LNCaP clone FGC (cell line): ENCODE results near the gene ST6GALNAC5.

ENCODE experiments used
- DNase-seq: peaks from one replicate; pipeline ENCODE4 v3.0.0-alpha.2; 2011; ENCODE audit warnings: low read depth
- H3K4me3 ChIP-seq: 2 replicates; pipeline ENCODE4 v1.5.1; 2011; ENCODE audit warnings: mild to moderate bottlenecking, low read depth, low read length, control low read depth
- TF ChIP-seq, protein P1 (sequence below): IDR thresholded peaks from 2 replicates; pipeline ENCODE4 v1.5.1; 2012; ENCODE audit warnings: mild to moderate bottlenecking; ENCODE audit not compliant: control insufficient read depth, insufficient read depth; ENCODE audit errors: extremely low read depth

The ST6GALNAC5 gene

DNA sequence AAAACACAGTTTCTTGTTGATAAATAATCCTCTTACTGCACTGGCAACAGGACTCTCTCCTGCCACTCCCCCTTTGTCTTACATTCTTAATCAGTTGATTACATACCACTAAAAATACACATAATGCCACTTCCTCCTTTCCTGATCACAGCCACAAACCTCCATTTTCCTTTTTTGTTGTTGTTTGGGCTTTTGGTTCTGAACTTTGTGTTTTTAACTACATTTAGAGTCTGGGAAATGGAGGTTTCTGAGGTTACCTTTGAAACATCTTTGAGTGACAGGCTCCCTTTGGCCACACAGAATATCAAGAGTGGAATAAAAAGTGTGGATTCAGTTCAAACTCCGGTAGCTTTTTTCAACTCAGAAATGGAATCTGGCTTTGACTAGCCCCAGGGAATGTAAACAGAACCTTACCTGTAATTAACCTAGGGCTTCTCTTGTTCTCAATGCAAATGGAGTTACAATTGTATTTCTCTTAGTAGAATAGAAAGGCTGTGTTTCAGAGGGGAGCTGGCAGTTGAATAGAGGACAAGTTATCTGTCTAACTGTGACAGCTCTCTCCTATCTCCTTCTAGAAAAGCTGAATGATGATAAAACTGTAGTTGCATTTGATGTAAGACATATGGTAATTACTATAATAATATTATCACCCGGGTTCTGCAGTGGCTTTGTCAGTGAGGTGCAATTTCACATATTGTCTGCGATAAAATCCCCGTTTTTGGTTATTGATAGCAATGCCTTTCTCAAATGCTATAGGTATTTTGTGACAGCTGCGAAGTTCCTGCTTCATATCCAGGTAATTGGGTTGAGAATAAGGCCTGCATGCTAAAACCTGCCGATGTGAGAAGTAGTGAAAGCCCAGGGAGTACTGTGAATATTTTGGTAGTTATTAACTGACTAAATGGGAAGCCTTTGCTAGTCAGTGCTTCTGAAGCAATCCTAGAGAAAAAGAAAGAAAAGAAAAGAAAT is 66.9 kb downstream of the ST6GALNAC5 start:
- TF ChIP-seq, protein P1, sequence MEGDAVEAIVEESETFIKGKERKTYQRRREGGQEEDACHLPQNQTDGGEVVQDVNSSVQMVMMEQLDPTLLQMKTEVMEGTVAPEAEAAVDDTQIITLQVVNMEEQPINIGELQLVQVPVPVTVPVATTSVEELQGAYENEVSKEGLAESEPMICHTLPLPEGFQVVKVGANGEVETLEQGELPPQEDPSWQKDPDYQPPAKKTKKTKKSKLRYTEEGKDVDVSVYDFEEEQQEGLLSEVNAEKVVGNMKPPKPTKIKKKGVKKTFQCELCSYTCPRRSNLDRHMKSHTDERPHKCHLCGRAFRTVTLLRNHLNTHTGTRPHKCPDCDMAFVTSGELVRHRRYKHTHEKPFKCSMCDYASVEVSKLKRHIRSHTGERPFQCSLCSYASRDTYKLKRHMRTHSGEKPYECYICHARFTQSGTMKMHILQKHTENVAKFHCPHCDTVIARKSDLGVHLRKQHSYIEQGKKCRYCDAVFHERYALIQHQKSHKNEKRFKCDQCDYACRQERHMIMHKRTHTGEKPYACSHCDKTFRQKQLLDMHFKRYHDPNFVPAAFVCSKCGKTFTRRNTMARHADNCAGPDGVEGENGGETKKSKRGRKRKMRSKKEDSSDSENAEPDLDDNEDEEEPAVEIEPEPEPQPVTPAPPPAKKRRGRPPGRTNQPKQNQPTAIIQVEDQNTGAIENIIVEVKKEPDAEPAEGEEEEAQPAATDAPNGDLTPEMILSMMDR, result no peak
- no peak overlapping the region for H3K4me3 ChIP-seq
- DNase-seq, result no peak

DNA sequence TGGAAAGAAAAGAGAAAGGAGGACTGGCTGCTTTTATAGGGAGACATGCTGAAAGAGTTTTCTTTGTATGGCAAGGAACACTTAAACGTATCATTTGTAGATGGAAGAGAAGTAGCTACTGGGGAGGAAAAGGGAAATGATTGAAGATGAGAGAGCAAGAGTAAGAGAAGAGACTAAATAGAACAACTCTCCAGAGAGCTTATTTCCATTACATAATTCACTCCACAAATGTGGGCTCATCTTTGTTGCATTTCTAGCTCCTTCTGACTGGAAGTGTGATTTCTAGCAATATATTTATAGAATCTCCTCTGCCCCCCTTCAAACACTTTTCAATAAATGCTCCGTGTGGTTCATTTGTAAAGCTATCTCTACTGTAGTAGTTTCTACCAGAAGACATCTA is 71.0 kb downstream of the ST6GALNAC5 start:
- no peak for DNase-seq
- no peak overlapping the region for H3K4me3 ChIP-seq
- TF ChIP-seq, protein P1, result no peak

DNA sequence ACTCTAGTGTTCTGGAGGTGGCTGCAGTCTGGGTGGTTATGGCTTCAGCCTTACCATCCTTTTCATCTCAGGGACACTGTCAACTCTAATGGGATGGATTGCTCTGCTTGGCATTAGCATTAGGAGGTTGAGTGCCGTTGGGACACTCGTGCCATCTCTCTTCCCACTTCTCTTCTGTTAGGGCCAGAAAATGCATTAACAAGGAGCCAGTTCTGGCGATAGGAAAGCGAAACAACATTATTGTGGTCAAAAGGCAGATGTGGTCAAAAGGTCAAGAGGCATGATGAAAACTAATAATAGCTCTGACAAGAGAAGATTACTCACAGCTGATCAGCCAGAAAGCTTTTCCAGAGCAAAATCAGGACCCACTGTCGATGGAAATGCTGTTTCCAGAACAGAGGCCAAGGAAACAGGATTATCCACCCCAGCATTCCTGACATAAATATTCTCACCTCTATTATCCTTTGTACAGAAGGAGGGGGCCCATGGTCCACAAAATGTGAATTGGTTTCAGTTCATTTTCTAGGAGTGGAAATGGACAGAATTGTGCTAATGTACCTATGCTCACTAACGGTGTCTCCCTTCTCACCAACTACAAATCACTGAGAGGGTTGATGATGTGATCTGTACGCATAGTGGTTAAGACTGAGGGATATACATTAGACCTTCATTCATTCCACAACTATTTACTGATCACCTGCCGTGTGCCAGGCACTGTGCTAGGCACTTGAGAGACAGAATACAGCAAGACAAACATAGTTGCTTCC is 72.0 kb downstream of the ST6GALNAC5 start:
- TF ChIP-seq, protein P1, result no peak
- no peak for DNase-seq
- no peak overlapping the region for H3K4me3 ChIP-seq

DNA sequence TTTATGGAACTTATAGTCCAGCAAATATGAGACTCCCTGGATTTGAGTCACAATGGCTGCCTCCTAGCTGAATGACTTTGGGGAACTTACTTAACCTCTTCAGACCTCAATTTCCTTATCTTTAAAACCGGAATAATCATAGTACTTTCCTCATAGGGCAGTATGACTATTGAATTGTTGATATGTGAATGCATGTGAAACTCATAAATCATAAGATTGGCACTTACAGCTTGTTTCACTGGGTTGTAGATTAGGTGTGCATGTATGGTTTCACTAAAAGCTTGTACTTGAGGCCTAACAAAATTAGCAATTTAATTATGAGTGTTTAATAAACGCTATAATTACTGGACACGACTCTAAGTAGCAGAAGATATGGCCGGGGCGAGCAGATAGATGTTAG is 72.5 kb downstream of the ST6GALNAC5 start:
- TF ChIP-seq, protein P1, result no peak
- H3K4me3 ChIP-seq, result no peak overlapping the region
- DNase-seq, result no peak

DNA sequence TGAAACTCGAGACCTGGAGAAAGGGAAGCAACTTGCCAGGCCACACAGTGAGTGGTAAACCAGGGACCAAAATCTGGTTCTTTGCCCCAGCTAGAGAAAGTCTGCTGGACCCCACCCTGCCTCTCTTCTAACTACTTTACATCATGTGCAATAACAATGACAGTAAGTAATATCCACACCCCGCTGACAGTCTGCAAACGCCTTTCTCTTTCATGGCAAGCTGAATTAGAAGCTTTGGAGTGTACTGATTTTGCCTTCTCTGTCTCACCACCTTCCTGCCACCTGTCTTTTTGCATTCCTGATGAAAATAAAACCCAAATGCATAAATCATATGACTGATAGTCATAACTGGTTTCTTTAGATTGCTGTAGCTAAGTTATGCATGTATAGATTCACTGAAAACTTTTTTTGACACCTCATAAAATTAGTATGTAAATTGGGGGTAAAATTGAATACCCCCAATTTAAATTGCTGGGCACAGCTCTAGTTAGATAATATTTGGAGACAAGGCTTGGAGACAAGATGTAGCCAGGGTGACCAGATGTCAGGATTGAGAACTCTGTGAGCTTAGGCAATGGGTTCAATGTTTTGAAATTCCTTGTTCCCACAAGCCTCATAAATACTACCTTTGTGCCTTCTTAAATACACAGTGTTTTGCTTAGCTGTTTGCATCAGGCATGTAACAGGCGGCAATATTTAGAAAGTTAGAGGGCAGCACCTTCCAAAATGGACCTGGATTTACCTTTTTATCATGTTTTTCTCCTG is 73.5 kb downstream of the ST6GALNAC5 start:
- H3K4me3 ChIP-seq, result no peak overlapping the region
- TF ChIP-seq, protein P1, result no peak
- DNase-seq, result no peak

DNA sequence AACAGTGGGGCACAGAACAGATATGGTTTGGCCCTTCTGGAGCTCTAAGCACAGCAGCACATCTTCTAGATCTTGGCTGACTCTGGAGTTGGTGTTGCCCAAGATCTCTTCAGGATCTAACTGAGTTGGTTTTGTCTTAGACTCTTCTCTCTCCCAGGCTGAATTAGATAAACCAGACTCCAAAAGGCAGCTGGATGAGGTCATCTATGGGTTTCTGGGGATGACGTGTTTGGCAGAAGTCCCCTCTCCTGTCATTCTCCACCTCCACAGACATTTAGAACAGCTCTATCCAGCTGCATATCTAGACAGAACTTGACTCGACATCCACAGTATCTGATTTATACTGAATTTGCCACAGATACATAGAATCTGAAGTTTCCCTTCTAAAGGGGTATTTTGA is 75.3 kb downstream of the ST6GALNAC5 start:
- no peak overlapping the region for H3K4me3 ChIP-seq
- TF ChIP-seq, protein P1, result no peak
- no peak for DNase-seq
